Mammary epithelial cell (primary cell): ENCODE results near the gene KCNRG.

ENCODE experiments used
- CTCF ChIP-seq, 2 donors: IDR thresholded peaks in 1 of 2; conservative IDR thresholded peaks in 1 of 2; 2 replicates each; pipeline ENCODE4 v1.5.1; 2011 to 2012; ENCODE audit warnings: inconsistent platforms in 2 of 2, low read length in 2 of 2, mild to moderate bottlenecking in 2 of 2, control low read depth in 1 of 2, low read depth in 1 of 2; ENCODE audit not compliant: insufficient read depth in 1 of 2; ENCODE audit errors: extremely low read depth in 1 of 2
- EZH2 ChIP-seq: IDR thresholded peaks from 2 replicates; pipeline ENCODE4 v1.6.1; 2012; ENCODE audit warnings: low read length, inconsistent platforms, borderline replicate concordance

GRCh38 chr13:50015258-50015657 is at the start of gene KCNRG:
- TF ChIP-seq CTCF (conservative IDR thresholded peaks at IDR 0.05 in 1 of 2, IDR thresholded peaks at IDR 0.05 in 1 of 2; ENCODE audit: extremely low read depth in 1 of 2, insufficient read depth in 1 of 2, low read depth in 1 of 2, low read length in 2 of 2) (no peak), EZH2 (no peak)
